ENCODE results near the gene TMEM123. TPM values are rescaled to one million over a fixed set of nuclear protein-coding genes. Genes with fewer than 3 reads are reported as not detected.

Gene TMEM123
- total and polyA plus RNA-seq, 2 donors (not counting 1 experiment from before 2014, with no cell fraction given): 36.7 to 422 TPM

DNA sequence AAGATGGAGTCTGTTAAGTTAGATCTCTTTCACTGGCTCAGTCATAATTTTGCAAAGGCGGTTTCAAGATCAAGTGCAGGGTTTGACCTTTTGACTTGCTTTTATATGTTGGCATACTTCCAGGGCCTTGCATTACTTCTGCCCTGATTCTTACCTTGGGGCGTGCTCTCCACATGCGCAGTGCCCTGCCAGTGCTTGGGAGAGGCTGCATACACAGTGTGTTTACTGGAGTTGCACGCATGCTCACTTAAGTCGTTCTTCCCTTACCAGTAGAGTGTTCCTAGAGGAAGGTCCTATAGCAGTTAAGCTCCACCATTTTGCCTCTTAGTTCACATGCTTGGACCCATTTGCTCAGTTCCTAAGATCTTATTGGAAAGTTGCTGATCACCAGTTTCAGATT lies 21.0 kb upstream of the TMEM123 start:
- Histone ChIP-seq H3K4me1 (ENCODE audit: control insufficient read depth in 2 of 2, insufficient read depth in 2 of 2, low read length in 2 of 2) (peaks cover 41 to 45% of the 10 kb centered on the region in 2 donors), H3K9ac (ENCODE audit: low read length) (no peak overlapping the region), H3K4me2 (replicated peaks; ENCODE audit: low read depth, low read length, poor library complexity, severe bottlenecking) (peak overlapping the region; percentile 55), H3K4me3 (ENCODE audit: control extremely low read depth in 1 of 5, extremely low read depth in 1 of 5, insufficient read depth in 1 of 5, low read depth in 2 of 5, low read length in 4 of 5) (no peak overlapping the region), H3K27me3 (replicated peaks in 1 of 4; ENCODE audit: control extremely low read depth in 1 of 4, control insufficient read depth in 3 of 4, insufficient read depth in 4 of 4, low read length in 3 of 4) (no peaks in the 10 kb centered on the region), H3K9me3 (ENCODE audit: control extremely low read depth in 1 of 3, control insufficient read depth in 2 of 3, insufficient read depth in 1 of 3, low read length in 2 of 3) (peaks cover 0 to 4% (median 0%) of the 10 kb centered on the region in 3 donors), H3K79me2 (ENCODE audit: control insufficient read depth, insufficient read depth, low read length) (no peaks in the 10 kb centered on the region), H4K20me1 (ENCODE audit: control insufficient read depth, insufficient read depth, low read length, poor library complexity, severe bottlenecking) (no peaks in the 10 kb centered on the region), H3K36me3 (replicated peaks in 1 of 2; ENCODE audit: control extremely low read depth in 1 of 2, control insufficient read depth in 1 of 2, extremely low read depth in 1 of 2, insufficient read depth in 2 of 2, low read length in 1 of 2) (no peaks in the 10 kb centered on the region), H3K27ac (ENCODE audit: low read length in 2 of 2) (no peak overlapping the region), H2AFZ (ENCODE audit: insufficient read depth, low read depth, low read length, poor library complexity, severe bottlenecking) (no peak overlapping the region)
- DNase-seq (no peak), ATAC-seq (ENCODE audit: low read depth) (no peak)
- Mint-ChIP-seq H3K9me3 (ENCODE audit: insufficient read depth) (no peaks in the 10 kb centered on the region), H3K4me3 (peak overlapping the region; percentile 78), H3K27me3 (peaks cover 7% of the 10 kb centered on the region), H3K4me1 (peaks cover 64% of the 10 kb centered on the region), H3K27ac (peak overlapping the region; percentile 97)
- intact Hi-C loops (cut with micrococcal nuclease): no loop called here
- TF ChIP-seq CTCF (IDR thresholded peaks at IDR 0.05) (no peak), EZH2 (IDR thresholded peaks at IDR 0.05; ENCODE audit: borderline replicate concordance, insufficient read depth, low read depth, low read length, poor library complexity, severe bottlenecking) (no peak)
- POLR2A ChIA-PET: interaction anchor here (2.9 kb wide), 1 partner anchor 22 kb away, joined by 8 read pairs; no protein-coding TSS in a partner anchor
- CTCF ChIA-PET: interaction anchor here (0.9 to 1.5 kb wide), 4 partner anchors 20 to 185 kb away, joined by 3 to 4 read pairs (median 4); partner anchors contain the start of gene TMEM123
- 100% methylated on average over 4 of the region's 5 CpGs for WGBS (ENCODE audit: insufficient coverage)

DNA sequence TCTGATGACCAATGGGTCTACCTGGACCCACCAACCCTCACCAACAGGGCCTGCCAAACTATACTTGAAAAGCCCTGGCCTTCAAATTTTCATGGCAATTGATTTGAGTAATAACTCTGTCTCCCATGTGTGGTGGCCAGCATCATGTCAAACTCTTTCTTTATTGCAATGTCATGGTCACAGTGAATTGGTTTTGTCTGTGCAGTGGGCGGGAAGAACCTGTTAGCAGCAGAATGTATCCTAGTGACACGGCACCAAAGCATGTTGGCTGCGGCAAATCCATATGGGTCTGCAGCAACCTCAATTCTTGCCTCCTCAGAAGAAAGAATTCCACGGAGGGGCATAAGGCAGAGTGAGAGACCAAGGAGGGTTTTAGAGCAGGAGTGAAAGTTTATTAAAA lies 19.6 kb upstream of the TMEM123 start:
- Histone ChIP-seq H3K36me3 (replicated peaks in 1 of 2; ENCODE audit: control extremely low read depth in 1 of 2, control insufficient read depth in 1 of 2, extremely low read depth in 1 of 2, insufficient read depth in 2 of 2, low read length in 1 of 2) (no peaks in the 10 kb centered on the region), H3K9ac (ENCODE audit: low read length) (no peak overlapping the region), H3K79me2 (ENCODE audit: control insufficient read depth, insufficient read depth, low read length) (no peaks in the 10 kb centered on the region), H3K4me3 (ENCODE audit: control extremely low read depth in 1 of 5, extremely low read depth in 1 of 5, insufficient read depth in 1 of 5, low read depth in 2 of 5, low read length in 4 of 5) (no peak overlapping the region), H3K27ac (ENCODE audit: low read length in 2 of 2) (no peak overlapping the region), H3K4me2 (replicated peaks; ENCODE audit: low read depth, low read length, poor library complexity, severe bottlenecking) (no peak overlapping the region), H3K9me3 (ENCODE audit: control extremely low read depth in 1 of 3, control insufficient read depth in 2 of 3, insufficient read depth in 1 of 3, low read length in 2 of 3) (peaks cover 0 to 4% (median 0%) of the 10 kb centered on the region in 3 donors), H3K4me1 (ENCODE audit: control insufficient read depth in 2 of 2, insufficient read depth in 2 of 2, low read length in 2 of 2) (peaks cover 41 to 52% of the 10 kb centered on the region in 2 donors), H4K20me1 (ENCODE audit: control insufficient read depth, insufficient read depth, low read length, poor library complexity, severe bottlenecking) (no peaks in the 10 kb centered on the region), H2AFZ (ENCODE audit: insufficient read depth, low read depth, low read length, poor library complexity, severe bottlenecking) (no peak overlapping the region), H3K27me3 (replicated peaks in 1 of 4; ENCODE audit: control extremely low read depth in 1 of 4, control insufficient read depth in 3 of 4, insufficient read depth in 4 of 4, low read length in 3 of 4) (no peaks in the 10 kb centered on the region)
- ChIA-PET CTCF (no interaction called here), POLR2A (interaction anchor here (1.0 kb wide), 1 partner anchor 19 kb away, joined by 3 read pairs; no protein-coding TSS in a partner anchor)
- no peak overlapping the region for H3K4me3 Mint-ChIP-seq
- WGBS (ENCODE audit: insufficient coverage): 86% methylated on average over 4 of the region's 4 CpGs
- TF ChIP-seq EZH2 (IDR thresholded peaks at IDR 0.05; ENCODE audit: borderline replicate concordance, insufficient read depth, low read depth, low read length, poor library complexity, severe bottlenecking) (no peak), CTCF (IDR thresholded peaks at IDR 0.05) (no peak)
- intact Hi-C loops (cut with micrococcal nuclease): no loop called here
- H3K27ac Mint-ChIP-seq: peak overlapping the region; percentile 23
- no peak for ATAC-seq (ENCODE audit: low read depth)
- no peaks in the 10 kb centered on the region for H3K9me3 Mint-ChIP-seq (ENCODE audit: insufficient read depth)
- peaks cover 70% of the 10 kb centered on the region for H3K4me1 Mint-ChIP-seq
- no peak for DNase-seq
- peaks cover 7% of the 10 kb centered on the region for H3K27me3 Mint-ChIP-seq

Measured in B cell (primary cell).